Measurements from ENCODE around the gene VPS45.

The VPS45 gene

DNA sequence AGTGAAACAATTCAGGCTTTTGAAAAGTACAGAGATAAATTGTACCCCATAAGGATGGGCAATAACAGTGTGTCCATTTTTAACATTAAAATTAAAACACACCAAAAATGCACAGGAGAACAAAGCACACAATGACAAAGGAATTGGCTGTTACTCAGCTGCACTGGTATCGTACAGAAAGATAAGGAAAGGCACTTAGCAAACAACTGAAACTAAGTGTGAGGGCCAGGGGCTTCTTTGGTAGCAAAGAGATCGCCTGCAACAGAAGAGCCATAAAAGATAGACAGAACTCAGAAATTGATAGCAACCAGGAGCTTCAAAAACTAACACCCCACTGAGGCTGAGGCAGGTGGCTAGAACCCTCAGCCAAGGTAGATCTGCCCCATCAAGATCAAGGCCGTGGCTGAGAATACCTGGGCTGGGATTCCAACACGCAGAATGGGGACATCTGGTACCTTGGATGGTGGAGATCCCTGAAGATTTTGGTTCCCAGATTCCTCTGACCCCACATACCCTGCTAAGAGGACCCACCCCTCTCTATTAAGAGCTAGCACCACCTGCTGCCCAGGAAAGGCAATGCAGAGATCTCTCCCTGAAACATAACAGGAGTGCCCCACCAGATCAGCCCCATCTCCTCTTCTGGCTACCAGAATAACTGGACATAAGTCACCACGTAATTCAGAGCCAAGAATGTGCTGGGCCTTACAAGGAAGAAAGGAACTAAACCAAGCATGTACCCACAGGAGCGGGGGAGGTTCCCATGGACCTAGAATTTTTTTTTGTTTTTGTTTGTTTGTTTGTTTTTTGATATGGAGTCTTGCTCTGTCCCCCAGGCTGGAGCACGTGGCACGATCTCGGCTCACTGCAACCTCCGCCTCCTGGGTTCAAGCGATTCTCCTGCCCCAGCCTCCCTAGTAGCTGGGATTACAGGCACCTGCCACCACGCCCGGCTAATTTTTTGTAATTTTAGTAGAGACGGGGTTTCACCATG lies 98.3 kb downstream of the VPS45 start:
- peak; percentile 89 for TF ChIP-seq CTCF (IDR thresholded peaks at IDR 0.05; ENCODE audit: low read depth, low read length)
- H3K4me1 ChIP-seq, result peaks cover 20% of the 10 kb centered on the region
- no peaks in the 10 kb centered on the region for H3K9me3 ChIP-seq
- no peaks in the 10 kb centered on the region for H3K36me3 ChIP-seq
- no peaks in the 10 kb centered on the region for H3K27me3 ChIP-seq
- H3K4me3 ChIP-seq (ENCODE audit: low read depth, low read length), result no peak overlapping the region
- peak; percentile 77 for DNase-seq

DNA sequence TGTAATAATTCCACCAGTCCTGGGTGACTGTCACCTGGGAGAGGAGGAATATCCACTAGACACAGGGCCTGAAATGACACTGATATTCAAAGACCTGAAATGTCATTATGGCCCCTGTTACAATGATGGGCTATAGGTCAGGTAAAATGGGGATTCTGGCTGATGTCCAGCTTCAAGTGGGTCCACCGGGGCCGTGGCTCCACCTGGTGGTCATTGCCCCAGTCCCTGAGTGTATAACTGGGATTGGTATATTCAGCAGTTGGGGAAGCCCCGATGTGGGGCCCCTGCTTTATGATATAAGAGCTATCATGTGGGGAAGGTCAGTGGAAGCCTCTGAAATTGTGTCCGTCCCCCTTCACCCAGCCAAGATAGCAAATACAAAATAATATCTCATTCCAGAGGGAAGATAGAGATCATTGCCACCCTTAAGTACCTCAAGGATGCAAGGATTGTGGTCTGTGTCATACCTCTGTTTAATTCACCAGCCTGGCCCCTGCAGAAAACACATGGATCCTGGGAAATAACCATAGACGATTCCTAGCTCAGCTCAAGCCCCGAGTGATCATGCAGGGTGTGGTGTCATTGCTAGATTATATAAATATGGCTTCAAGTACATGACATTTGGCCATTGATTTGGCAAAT lies 101.5 kb downstream of the VPS45 start:
- H3K4me3 ChIP-seq (ENCODE audit: low read depth, low read length), result no peak overlapping the region
- peak; percentile 87 for DNase-seq
- peak; percentile 96 for TF ChIP-seq CTCF (IDR thresholded peaks at IDR 0.05; ENCODE audit: low read depth, low read length)
- H3K9me3 ChIP-seq, result no peaks in the 10 kb centered on the region
- H3K36me3 ChIP-seq, result no peaks in the 10 kb centered on the region
- no peaks in the 10 kb centered on the region for H3K4me1 ChIP-seq
- no peaks in the 10 kb centered on the region for H3K27me3 ChIP-seq

DNA sequence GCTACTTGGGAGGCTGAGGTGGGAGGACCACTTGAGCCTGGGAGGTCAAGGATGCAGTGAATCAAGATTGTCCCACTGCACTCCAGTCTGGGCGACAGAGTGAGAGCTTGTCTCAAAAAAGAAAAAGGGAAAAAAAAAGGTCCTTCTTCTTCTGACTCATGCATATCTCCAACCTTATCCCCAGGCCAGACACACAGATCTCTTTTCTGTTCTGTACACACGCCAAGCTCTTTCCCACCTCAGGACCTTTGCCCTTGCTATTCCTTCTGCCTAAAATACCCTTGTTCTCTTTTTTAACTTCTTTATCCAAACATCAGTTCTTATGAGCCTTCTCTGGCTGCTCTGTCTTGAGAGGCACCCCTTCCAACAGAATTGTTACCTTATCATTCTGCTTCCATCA lies 104.2 kb downstream of the VPS45 start:
- Histone ChIP-seq H3K9me3 (no peaks in the 10 kb centered on the region), H3K36me3 (no peaks in the 10 kb centered on the region), H3K27me3 (no peaks in the 10 kb centered on the region), H3K4me3 (ENCODE audit: low read depth, low read length) (no peak overlapping the region), H3K4me1 (no peaks in the 10 kb centered on the region)
- no peak for TF ChIP-seq CTCF (IDR thresholded peaks at IDR 0.05; ENCODE audit: low read depth, low read length)
- DNase-seq, result no peak

GRCh38 chr1:150173141-150173585 lies 105.6 kb downstream of the VPS45 start:
- Histone ChIP-seq H3K36me3 (no peaks in the 10 kb centered on the region), H3K4me3 (ENCODE audit: low read depth, low read length) (no peak overlapping the region), H3K27me3 (no peaks in the 10 kb centered on the region), H3K4me1 (no peaks in the 10 kb centered on the region), H3K9me3 (no peaks in the 10 kb centered on the region)
- no peak for TF ChIP-seq CTCF (IDR thresholded peaks at IDR 0.05; ENCODE audit: low read depth, low read length)
- DNase-seq, result no peak

DNA sequence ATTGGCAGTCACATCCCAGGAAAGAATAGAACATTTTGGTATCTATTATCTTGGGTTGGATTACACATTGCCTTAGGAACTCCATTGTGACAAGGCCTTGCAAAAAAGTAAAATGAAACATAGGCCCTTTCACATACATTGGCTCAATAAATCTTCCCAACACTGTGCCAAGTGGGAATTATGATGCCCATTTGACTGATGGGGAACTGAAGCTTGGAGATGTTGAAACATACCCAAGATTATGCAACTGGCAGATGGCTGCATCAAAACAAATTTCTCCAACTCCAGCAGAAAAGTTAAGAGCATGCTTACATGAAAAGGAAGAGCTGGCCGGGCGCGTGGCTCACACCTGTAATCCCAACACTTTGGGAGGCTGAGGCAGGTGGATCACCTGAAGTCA lies 109.0 kb downstream of the VPS45 start:
- Histone ChIP-seq H3K4me3 (ENCODE audit: low read depth, low read length) (no peak overlapping the region), H3K36me3 (no peaks in the 10 kb centered on the region), H3K4me1 (no peaks in the 10 kb centered on the region), H3K27me3 (no peaks in the 10 kb centered on the region), H3K9me3 (no peaks in the 10 kb centered on the region)
- no peak for TF ChIP-seq CTCF (IDR thresholded peaks at IDR 0.05; ENCODE audit: low read depth, low read length)
- no peak for DNase-seq

- H3K9me3 ChIP-seq, result no peaks in the 10 kb centered on the region
- no peak overlapping the region for H3K4me3 ChIP-seq (ENCODE audit: low read depth, low read length)
- no peaks in the 10 kb centered on the region for H3K36me3 ChIP-seq
- no peaks in the 10 kb centered on the region for H3K27me3 ChIP-seq
- no peak for TF ChIP-seq CTCF (IDR thresholded peaks at IDR 0.05; ENCODE audit: low read depth, low read length)
- no peak for DNase-seq
- H3K4me1 ChIP-seq, result no peaks in the 10 kb centered on the region
These were observed 111.0 kb downstream of the VPS45 start for GRCh38 chr1:150178548-150178947.

Data from BE2C (cell line).